IMR-90 (cell line): ENCODE measurements around the gene ALKAL2.

Experiments used
- BHLHE40 ChIP-seq: fragments of 150-350 bp; IDR thresholded peaks from 2 replicates; pipeline ENCODE4 v1.6.1; 2016; ENCODE audit warnings: mild to moderate bottlenecking, low read depth, low read length
- CEBPB ChIP-seq: IDR thresholded peaks from 2 replicates; pipeline ENCODE4 v1.6.1; 2012; ENCODE audit warnings: low read depth, low read length, improper control_type of control experiment
- POLR2A ChIP-seq: IDR thresholded peaks from 2 replicates; pipeline ENCODE4 v1.6.1; 2012; ENCODE audit warnings: mild to moderate bottlenecking, low read depth, low read length
- RAD21 ChIP-seq: IDR thresholded peaks from 2 replicates; pipeline ENCODE4 v1.6.1; 2012; ENCODE audit warnings: low read length, improper control_type of control experiment
- RFX5 ChIP-seq: IDR thresholded peaks from 2 replicates; pipeline ENCODE4 v1.8.0; 2012; ENCODE audit warnings: low read depth, mild to moderate bottlenecking, low read length, moderate library complexity
- SMC3 ChIP-seq: fragments of 150-350 bp; IDR thresholded peaks from 2 replicates; pipeline ENCODE4 v1.6.1; 2016; ENCODE audit warnings: low read depth, mild to moderate bottlenecking, antibody characterized with exemption, low read length, moderate library complexity
- TF ChIP-seq, protein P1 (sequence below): conservative IDR thresholded peaks from 2 replicates; pipeline ENCODE4 v1.5.1; 2012; ENCODE audit warnings: mild to moderate bottlenecking, low read depth, low read length, improper control_type of control experiment

DNA sequence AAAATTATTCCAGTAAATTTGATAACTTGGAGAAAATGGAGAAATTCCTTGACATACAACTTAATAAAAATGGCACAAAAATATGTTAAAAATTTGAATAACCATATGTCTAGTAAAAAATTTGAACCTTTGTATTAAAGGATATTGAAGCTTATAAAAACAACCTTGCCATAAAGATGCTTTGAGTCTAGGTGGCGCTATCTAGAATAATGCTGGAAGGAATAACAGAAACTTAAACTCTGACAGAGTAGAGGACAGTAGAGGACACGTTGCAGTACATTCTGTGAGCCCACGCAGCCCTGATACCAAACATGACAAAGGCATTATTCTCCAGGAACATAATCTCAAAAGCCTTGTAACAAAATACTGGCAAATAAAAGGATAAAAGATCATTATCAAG, 44.7 kb upstream of the ALKAL2 start:
- TF ChIP-seq, protein P1, sequence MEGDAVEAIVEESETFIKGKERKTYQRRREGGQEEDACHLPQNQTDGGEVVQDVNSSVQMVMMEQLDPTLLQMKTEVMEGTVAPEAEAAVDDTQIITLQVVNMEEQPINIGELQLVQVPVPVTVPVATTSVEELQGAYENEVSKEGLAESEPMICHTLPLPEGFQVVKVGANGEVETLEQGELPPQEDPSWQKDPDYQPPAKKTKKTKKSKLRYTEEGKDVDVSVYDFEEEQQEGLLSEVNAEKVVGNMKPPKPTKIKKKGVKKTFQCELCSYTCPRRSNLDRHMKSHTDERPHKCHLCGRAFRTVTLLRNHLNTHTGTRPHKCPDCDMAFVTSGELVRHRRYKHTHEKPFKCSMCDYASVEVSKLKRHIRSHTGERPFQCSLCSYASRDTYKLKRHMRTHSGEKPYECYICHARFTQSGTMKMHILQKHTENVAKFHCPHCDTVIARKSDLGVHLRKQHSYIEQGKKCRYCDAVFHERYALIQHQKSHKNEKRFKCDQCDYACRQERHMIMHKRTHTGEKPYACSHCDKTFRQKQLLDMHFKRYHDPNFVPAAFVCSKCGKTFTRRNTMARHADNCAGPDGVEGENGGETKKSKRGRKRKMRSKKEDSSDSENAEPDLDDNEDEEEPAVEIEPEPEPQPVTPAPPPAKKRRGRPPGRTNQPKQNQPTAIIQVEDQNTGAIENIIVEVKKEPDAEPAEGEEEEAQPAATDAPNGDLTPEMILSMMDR, result no peak
- no peak for TF ChIP-seq SMC3
- TF ChIP-seq POLR2A, result no peak
- no peak for TF ChIP-seq CEBPB
- no peak for TF ChIP-seq BHLHE40
- TF ChIP-seq RAD21, result no peak
- TF ChIP-seq RFX5, result no peak
